GM12892 (cell line): Measurements from ENCODE around the gene ZNF18.

Source experiments
- POLR2A ChIP-seq: IDR thresholded peaks from 2 replicates; pipeline ENCODE4 v1.6.1; 2011; ENCODE audit warnings: low read depth, low read length, control low read depth
- POLR2AphosphoS5 ChIP-seq: IDR thresholded peaks from 2 replicates; pipeline ENCODE4 v1.6.1; 2011; ENCODE audit warnings: low read depth, low read length, control low read depth
- TAF1 ChIP-seq: IDR thresholded peaks from 2 replicates; pipeline ENCODE4 v1.6.1; 2011; ENCODE audit warnings: low read depth, mild to moderate bottlenecking, control low read depth, low read length, borderline replicate concordance

DNA sequence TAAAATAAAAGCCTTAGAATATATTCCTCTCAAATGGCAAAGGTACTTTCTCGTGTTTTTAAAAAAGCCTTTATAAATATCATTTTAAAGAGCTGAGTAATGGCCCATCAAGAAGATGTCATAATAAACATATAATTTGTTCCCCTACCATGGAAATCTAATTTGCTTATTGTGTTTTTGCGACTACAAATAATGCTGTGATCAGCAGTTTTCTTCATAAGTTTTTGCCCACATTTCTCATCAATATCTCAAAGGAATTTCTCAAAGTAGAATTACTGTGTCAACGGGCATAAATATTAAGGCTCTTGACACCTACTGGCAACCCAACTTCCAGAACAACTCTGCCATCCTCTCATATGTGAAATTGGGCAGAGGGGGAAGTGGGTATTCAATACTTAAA, 17.5 kb downstream of the ZNF18 start:
- TF ChIP-seq POLR2A (no peak), POLR2AphosphoS5 (no peak), TAF1 (no peak)
